ENCODE data around the gene DNAJC13. TPM values are rescaled to one million over a fixed set of nuclear protein-coding genes. Genes with fewer than 3 reads are reported as not detected.

DNAJC13 gene
- total and polyA plus RNA-seq, 7 donors: 9.0 to 55.9 (median 33.2) TPM

GRCh38 chr3:132457286-132457685, 40.0 kb downstream of the DNAJC13 start:
- 90 to 95% methylated on average over 1 of the region's 1 CpG for WGBS, 2 donors
- no peaks in the 10 kb centered on the region for H3K27me3 ChIP-seq
- intact Hi-C loops (cut with DNase I): no loop called here
- TF ChIP-seq POLR2A (IDR thresholded peaks at IDR 0.05): no peak
- peaks cover 0 to 5% (median 0%) of the 10 kb centered on the region in 4 donors for H3K4me1 ChIP-seq
- no peak overlapping the region for H3K4me3 ChIP-seq
- no peaks in the 10 kb centered on the region for H3K9me3 ChIP-seq
- H3K36me3 ChIP-seq: peaks cover 9 to 96% (median 31%) of the 10 kb centered on the region in 4 donors
- no peak for DNase-seq
- no peak overlapping the region for H3K27ac ChIP-seq

- peaks cover 9 to 100% (median 28%) of the 10 kb centered on the region in 4 donors for H3K36me3 ChIP-seq
- intact Hi-C loops (cut with DNase I): no loop called here
- WGBS, 2 donors: 94 to 95% methylated on average over 3 of the region's 3 CpGs
- H3K27ac ChIP-seq: no peak overlapping the region
- H3K27me3 ChIP-seq: no peaks in the 10 kb centered on the region
- H3K9me3 ChIP-seq: no peaks in the 10 kb centered on the region
- H3K4me1 ChIP-seq: no peaks in the 10 kb centered on the region
- TF ChIP-seq POLR2A (IDR thresholded peaks at IDR 0.05) (no peak), POLR2AphosphoS5 (IDR thresholded peaks at IDR 0.05) (no peak), EP300 (IDR thresholded peaks at IDR 0.05) (no peak), CTCF (IDR thresholded peaks at IDR 0.05) (no peak)
- no peak overlapping the region for H3K4me3 ChIP-seq
- no peak for DNase-seq
Measured at GRCh38 chr3:132459551-132459950, 42.2 kb downstream of the DNAJC13 start.

- no peaks in the 10 kb centered on the region for H3K9me3 ChIP-seq
- TF ChIP-seq POLR2A (IDR thresholded peaks at IDR 0.05) (no peak), POLR2AphosphoS5 (IDR thresholded peaks at IDR 0.05) (no peak), CTCF (IDR thresholded peaks at IDR 0.05) (no peak), EP300 (IDR thresholded peaks at IDR 0.05) (no peak)
- intact Hi-C loops (cut with DNase I): no loop called here
- H3K36me3 ChIP-seq: peaks cover 1 to 93% (median 26%) of the 10 kb centered on the region in 4 donors
- DNase-seq: no peak
- H3K27ac ChIP-seq: no peak overlapping the region
- WGBS, 2 donors: 96 to 97% methylated on average over 5 of the region's 5 CpGs
- H3K4me1 ChIP-seq: no peaks in the 10 kb centered on the region
- no peaks in the 10 kb centered on the region for H3K27me3 ChIP-seq
- no peak overlapping the region for H3K4me3 ChIP-seq
Measured at GRCh38 chr3:132461544-132461943, 44.2 kb downstream of the DNAJC13 start.

GRCh38 chr3:132464066-132464465, 46.8 kb downstream of the DNAJC13 start:
- DNase-seq: no peak
- no peaks in the 10 kb centered on the region for H3K27me3 ChIP-seq
- TF ChIP-seq POLR2A (IDR thresholded peaks at IDR 0.05): no peak
- TF ChIP-seq CTCF (IDR thresholded peaks at IDR 0.05): no peak
- no peak for TF ChIP-seq POLR2AphosphoS5 (IDR thresholded peaks at IDR 0.05)
- TF ChIP-seq EP300 (IDR thresholded peaks at IDR 0.05): no peak
- H3K9me3 ChIP-seq: no peaks in the 10 kb centered on the region
- intact Hi-C loops (cut with DNase I): no loop called here
- no peak overlapping the region for H3K27ac ChIP-seq
- H3K36me3 ChIP-seq: peaks cover 0 to 90% (median 20%) of the 10 kb centered on the region in 4 donors
- H3K4me3 ChIP-seq: no peak overlapping the region
- H3K4me1 ChIP-seq: no peaks in the 10 kb centered on the region

GRCh38 chr3:132469326-132469725, 52.0 kb downstream of the DNAJC13 start:
- DNase-seq: no peak
- Histone ChIP-seq H3K27ac (no peak overlapping the region), H3K27me3 (no peaks in the 10 kb centered on the region), H3K4me1 (no peaks in the 10 kb centered on the region), H3K4me3 (no peak overlapping the region), H3K36me3 (peaks cover 0 to 55% (median 14%) of the 10 kb centered on the region in 4 donors), H3K9me3 (no peaks in the 10 kb centered on the region)
- TF ChIP-seq POLR2AphosphoS5 (IDR thresholded peaks at IDR 0.05) (no peak), EP300 (IDR thresholded peaks at IDR 0.05) (no peak)
- intact Hi-C loops (cut with DNase I): no loop called here
- WGBS, 2 donors: 46 to 98% methylated on average over 1 of the region's 1 CpG

GRCh38 chr3:132486099-132486498, 68.8 kb downstream of the DNAJC13 start:
- Histone ChIP-seq H3K36me3 (peaks cover 0 to 98% (median 15%) of the 10 kb centered on the region in 4 donors), H3K4me3 (no peak overlapping the region), H3K27ac (no peak overlapping the region), H3K9me3 (no peaks in the 10 kb centered on the region), H3K4me1 (no peaks in the 10 kb centered on the region), H3K27me3 (no peaks in the 10 kb centered on the region)
- no peak for DNase-seq
- intact Hi-C loops (cut with DNase I): no loop called here
- TF ChIP-seq CTCF (IDR thresholded peaks at IDR 0.05) (no peak), POLR2A (IDR thresholded peaks at IDR 0.05) (no peak), POLR2AphosphoS5 (IDR thresholded peaks at IDR 0.05) (no peak), EP300 (IDR thresholded peaks at IDR 0.05) (no peak)
- WGBS, 2 donors: 44 to 71% methylated on average over 3 of the region's 3 CpGs

All from sigmoid colon (tissue), 7 donors.